ENCODE data around the gene SLC9B1. TPM values are rescaled to one million over a fixed set of nuclear protein-coding genes. Genes with fewer than 3 reads are reported as not detected.

Gene SLC9B1, protein sequence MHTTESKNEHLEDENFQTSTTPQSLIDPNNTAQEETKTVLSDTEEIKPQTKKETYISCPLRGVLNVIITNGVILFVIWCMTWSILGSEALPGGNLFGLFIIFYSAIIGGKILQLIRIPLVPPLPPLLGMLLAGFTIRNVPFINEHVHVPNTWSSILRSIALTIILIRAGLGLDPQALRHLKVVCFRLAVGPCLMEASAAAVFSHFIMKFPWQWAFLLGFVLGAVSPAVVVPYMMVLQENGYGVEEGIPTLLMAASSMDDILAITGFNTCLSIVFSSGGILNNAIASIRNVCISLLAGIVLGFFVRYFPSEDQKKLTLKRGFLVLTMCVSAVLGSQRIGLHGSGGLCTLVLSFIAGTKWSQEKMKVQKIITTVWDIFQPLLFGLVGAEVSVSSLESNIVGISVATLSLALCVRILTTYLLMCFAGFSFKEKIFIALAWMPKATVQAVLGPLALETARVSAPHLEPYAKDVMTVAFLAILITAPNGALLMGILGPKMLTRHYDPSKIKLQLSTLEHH
- polyA plus RNA-seq (2011; rRNA removed), result 0.32 and 0.35 TPM in 2 replicates
- 0.35 and 0.55 TPM in 2 replicates for polyA minus RNA-seq (2011; rRNA and poly(A)+ RNA removed)

DNA sequence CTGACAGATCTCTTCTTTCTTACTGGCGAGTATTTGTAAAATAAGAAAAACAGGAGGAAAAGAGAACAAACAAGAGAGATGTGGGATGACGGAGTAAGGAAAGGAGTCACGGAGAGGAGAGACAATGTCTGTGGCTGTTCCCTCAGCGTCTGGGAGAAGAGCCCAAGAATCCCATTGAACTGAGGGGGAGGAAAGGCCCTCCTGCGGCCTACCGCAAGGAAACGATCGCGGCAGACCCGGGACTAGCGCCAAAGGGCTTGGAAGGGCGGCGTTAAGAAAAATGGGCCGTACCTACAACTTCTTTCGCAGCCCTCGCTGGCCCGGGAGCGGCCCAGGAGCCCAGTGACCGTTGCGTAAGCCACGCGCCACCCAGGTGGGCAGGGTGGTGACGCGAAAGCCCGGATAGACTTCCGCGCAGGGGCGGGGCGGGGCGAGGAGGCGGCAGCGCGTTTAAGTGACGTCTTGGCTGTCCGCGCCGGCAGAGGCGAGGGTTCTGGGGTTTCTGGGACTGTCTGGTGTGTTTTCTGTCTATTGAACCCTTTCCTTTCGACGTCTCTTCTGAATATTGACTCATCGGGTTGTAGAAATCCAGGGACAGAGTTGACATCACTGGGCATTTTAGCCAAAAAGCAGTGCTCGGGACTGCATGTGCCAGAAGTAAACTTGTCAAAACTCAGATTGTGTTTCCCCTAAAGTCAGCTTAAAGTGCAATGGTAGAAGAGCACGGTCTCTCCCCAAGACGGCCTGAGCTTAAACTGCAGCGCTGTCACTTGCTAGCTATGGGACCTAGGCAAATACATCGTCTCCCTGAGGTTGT, at the start of gene SLC9B1:
TSS of gene SLC9B1 (minus strand) at position 398 of the 817 bp plus-strand sequence. CDS start 27,994 bp downstream, outside the sequence.
- ChIA-PET CTCF (interaction anchor here (0.7 to 1.5 kb wide), 3 partner anchors 70 to 81 kb away, joined by 3 to 4 read pairs (median 4); no protein-coding TSS in a partner anchor), POLR2A (interaction anchor here (0.6 kb wide), 1 partner anchor 192 kb away, joined by 3 read pairs; the partner anchor contains the start of gene UBE2D3)
- Histone ChIP-seq H3K27me3 (ENCODE audit: control insufficient read depth, insufficient read depth, low read length) (no peaks in the 10 kb centered on the region), H3K9me3 (ENCODE audit: control insufficient read depth, insufficient read depth, low read length) (no peaks in the 10 kb centered on the region), H3K4me3 (ENCODE audit: low read depth, low read length) (peak within 1 kb of the TSS; percentile 62), H3K27ac (ENCODE audit: low read depth, low read length) (peak within 1 kb of the TSS; percentile 92)
- TF ChIP-seq, protein P1, sequence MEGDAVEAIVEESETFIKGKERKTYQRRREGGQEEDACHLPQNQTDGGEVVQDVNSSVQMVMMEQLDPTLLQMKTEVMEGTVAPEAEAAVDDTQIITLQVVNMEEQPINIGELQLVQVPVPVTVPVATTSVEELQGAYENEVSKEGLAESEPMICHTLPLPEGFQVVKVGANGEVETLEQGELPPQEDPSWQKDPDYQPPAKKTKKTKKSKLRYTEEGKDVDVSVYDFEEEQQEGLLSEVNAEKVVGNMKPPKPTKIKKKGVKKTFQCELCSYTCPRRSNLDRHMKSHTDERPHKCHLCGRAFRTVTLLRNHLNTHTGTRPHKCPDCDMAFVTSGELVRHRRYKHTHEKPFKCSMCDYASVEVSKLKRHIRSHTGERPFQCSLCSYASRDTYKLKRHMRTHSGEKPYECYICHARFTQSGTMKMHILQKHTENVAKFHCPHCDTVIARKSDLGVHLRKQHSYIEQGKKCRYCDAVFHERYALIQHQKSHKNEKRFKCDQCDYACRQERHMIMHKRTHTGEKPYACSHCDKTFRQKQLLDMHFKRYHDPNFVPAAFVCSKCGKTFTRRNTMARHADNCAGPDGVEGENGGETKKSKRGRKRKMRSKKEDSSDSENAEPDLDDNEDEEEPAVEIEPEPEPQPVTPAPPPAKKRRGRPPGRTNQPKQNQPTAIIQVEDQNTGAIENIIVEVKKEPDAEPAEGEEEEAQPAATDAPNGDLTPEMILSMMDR (IDR thresholded peaks at IDR 0.05; ENCODE audit: low read depth, low read length), result no peak
- DNase-seq (ENCODE audit: low read depth, low spot score), result peak; percentile 91

DNA sequence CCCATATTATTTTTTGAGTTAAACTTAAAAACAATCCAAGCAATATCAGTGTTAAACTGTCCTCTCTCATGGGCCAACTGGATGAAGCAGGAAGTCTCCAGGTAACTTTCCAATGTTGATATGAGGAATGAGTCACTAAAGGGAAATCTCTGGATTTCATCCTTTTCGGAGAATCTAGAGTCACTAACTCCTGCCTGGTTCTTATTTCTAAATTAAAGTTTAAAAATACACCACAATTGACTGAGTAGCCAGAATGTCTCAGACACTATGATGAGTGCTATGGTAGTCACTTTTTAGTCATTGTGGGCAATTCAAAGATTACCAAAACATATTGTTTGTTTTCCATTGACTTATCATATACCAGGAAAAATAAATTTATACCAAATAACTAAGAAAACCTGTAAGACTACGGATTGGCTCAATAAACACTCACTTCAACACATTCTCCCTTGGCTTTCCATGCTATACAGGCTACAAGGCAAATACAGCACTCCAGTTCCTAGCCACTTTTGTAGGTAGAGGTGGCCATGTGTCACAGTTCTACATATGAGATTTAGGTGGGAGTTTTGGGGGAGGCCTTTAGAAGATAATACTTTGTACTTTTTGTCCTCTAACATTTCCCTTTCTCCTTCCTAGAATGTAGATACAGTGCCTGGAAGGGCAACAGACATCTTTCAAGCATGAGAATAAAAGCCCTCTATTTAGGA, 48.5 kb upstream of the SLC9B1 start:
- ChIA-PET CTCF (no interaction called here), POLR2A (no interaction called here)
- Histone ChIP-seq H3K27ac (ENCODE audit: low read depth, low read length) (no peak overlapping the region), H3K9me3 (ENCODE audit: control insufficient read depth, insufficient read depth, low read length) (no peaks in the 10 kb centered on the region), H3K4me3 (ENCODE audit: low read depth, low read length) (no peak overlapping the region), H3K27me3 (ENCODE audit: control insufficient read depth, insufficient read depth, low read length) (no peaks in the 10 kb centered on the region)
- TF ChIP-seq, protein P1 (IDR thresholded peaks at IDR 0.05; ENCODE audit: low read depth, low read length), result no peak
- no peak for DNase-seq (ENCODE audit: low read depth, low spot score)

DNA sequence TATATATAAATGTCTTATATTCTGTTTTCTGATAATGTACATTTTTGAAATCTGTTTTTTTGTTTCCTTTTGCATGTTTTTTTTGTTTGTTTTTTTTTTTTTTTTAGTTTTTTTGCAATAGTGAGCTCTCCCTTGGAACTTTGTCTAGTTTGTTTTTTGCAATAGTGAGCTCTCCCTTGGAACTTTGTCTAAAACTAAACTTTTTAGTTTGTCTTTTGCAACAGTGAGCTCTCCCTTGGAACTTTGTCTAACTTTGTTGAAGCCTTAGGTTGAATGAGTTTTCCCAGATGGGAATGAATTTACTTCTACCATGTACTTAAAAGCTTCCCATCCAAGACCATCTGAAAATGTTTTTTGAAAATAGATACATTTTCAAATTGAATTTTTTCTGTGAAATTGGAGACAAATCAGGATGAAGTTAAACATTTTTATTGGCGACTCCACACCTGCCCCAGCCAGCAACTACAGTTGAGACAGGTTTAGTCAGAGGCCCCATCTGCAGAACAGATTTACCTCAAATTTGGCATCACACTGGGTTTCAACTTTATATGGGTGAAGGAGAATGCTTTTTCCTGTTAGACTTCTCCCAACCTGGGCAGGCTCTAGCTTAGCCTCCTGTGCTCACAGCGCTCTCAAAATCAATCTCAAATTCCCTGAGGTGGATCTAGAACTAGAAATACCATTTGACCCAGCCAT, 41.1 kb upstream of the SLC9B1 start:
- ChIA-PET CTCF (interaction anchor here (1.1 to 1.2 kb wide), 2 partner anchors 15 to 38 kb away, joined by 4 to 7 read pairs; partner anchors contain the start of gene BDH2), POLR2A (no interaction called here)
- Histone ChIP-seq H3K27ac (ENCODE audit: low read depth, low read length) (no peak overlapping the region), H3K27me3 (ENCODE audit: control insufficient read depth, insufficient read depth, low read length) (no peaks in the 10 kb centered on the region), H3K9me3 (ENCODE audit: control insufficient read depth, insufficient read depth, low read length) (no peaks in the 10 kb centered on the region), H3K4me3 (ENCODE audit: low read depth, low read length) (no peak overlapping the region)
- no peak for DNase-seq (ENCODE audit: low read depth, low spot score)
- TF ChIP-seq, protein P1 (IDR thresholded peaks at IDR 0.05; ENCODE audit: low read depth, low read length), result no peak

DNA sequence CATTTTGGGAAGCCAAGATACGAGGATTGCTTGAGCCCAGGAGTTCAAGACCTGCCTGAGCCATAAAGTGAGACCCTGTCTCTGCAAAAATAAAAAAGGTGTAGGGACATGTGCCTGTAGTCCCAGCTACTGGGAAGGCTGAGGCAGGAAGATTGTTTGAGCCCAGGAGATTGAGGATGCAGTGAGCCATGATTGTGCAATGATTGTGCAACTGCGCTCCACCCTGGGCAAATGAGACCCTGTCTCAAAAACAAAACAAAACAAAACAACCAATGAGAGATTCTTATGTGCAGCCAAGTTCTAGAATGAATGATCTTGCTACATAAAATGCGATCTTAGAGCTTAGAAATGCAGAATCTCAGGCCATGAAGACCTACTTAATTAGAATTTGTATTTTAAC, 34.5 kb upstream of the SLC9B1 start:
- Histone ChIP-seq H3K4me3 (ENCODE audit: low read depth, low read length) (no peak overlapping the region), H3K27ac (ENCODE audit: low read depth, low read length) (no peak overlapping the region), H3K27me3 (ENCODE audit: control insufficient read depth, insufficient read depth, low read length) (no peaks in the 10 kb centered on the region), H3K9me3 (ENCODE audit: control insufficient read depth, insufficient read depth, low read length) (no peaks in the 10 kb centered on the region)
- CTCF ChIA-PET, result interaction anchor here (1.3 kb wide), 1 partner anchor 9 kb away, joined by 4 read pairs; no protein-coding TSS in a partner anchor
- no peak for DNase-seq (ENCODE audit: low read depth, low spot score)
- POLR2A ChIA-PET, result no interaction called here
- TF ChIP-seq, protein P1 (IDR thresholded peaks at IDR 0.05; ENCODE audit: low read depth, low read length), result no peak

Data from AG04450 (cell line).